HEK293 (cell line): Measurements from ENCODE around the gene NATD1.

Source experiments
- CTCF ChIA-PET: fragments of 350-600 bp; formaldehyde crosslinking; extraction: SDS; loops from one replicate; lab custom pipeline; 2021; ENCODE audit warnings: antibody characterized with exemption; lab: Yijun Ruan, JAX
- POLR2A ChIA-PET: fragments of 300-600 bp; formaldehyde crosslinking; extraction: SDS; loops from one replicate; lab custom pipeline; 2020; ENCODE audit warnings: antibody characterized with exemption, inconsistent platforms; lab: Yijun Ruan, JAX
- H3K27ac ChIP-seq: fragments of 200-500 bp; sonication (Bioruptor generic); 2 replicates; pipeline ENCODE4 v1.5.1; 2014; ENCODE audit warnings: low read depth, low read length, control low read depth, inconsistent platforms; ENCODE audit errors: extremely low read depth
- H3K36me3 ChIP-seq, 2 experiments: fragments of 200-500 bp in 1 of 2; sonication (Bioruptor generic) in 1 of 2; 1 replicate in 1 of 2; 2 replicates in 1 of 2; pipeline ENCODE4 v1.5.1; 2014 to 2017; ENCODE audit warnings: inconsistent platforms in 2 of 2, low read length in 2 of 2; ENCODE audit not compliant: control insufficient read depth in 2 of 2, insufficient read depth in 1 of 2
- H3K4me1 ChIP-seq: fragments of 200-500 bp; sonication (Bioruptor generic); 2 replicates; pipeline ENCODE4 v1.5.1; 2014; ENCODE audit warnings: mild to moderate bottlenecking, low read length, inconsistent platforms; ENCODE audit not compliant: control insufficient read depth, insufficient read depth
- H3K4me3 ChIP-seq: 2 replicates; pipeline ENCODE4 v1.5.1; 2011; ENCODE audit warnings: low read depth, mild to moderate bottlenecking, control low read depth, low read length, moderate library complexity
- H3K9me3 ChIP-seq: fragments of 200-500 bp; sonication (Bioruptor generic); 2 replicates; pipeline ENCODE4 v1.5.1; 2014; ENCODE audit warnings: low read depth, low read length, inconsistent platforms; ENCODE audit not compliant: control insufficient read depth, insufficient read depth
- CTCF ChIP-seq: fragments of 450-650 bp; formaldehyde crosslinking; IDR thresholded peaks from 2 replicates; pipeline ENCODE4 v1.5.1; 2016; ENCODE audit warnings: missing biosample characterization, missing genetic modification characterization
- HOXA7 ChIP-seq: sonication (generic); formaldehyde crosslinking; IDR thresholded peaks from 2 replicates; pipeline ENCODE4 v1.8.1; 2022; ENCODE audit warnings: missing genetic modification reagents, borderline replicate concordance
- HOXC10 ChIP-seq: sonication (generic); formaldehyde crosslinking; IDR thresholded peaks from 2 replicates; pipeline ENCODE4 v1.8.1; 2023; ENCODE audit warnings: mild to moderate bottlenecking, missing genetic modification reagents
- HOXD13 ChIP-seq: sonication (generic); formaldehyde crosslinking; IDR thresholded peaks from 2 replicates; pipeline ENCODE4 v1.8.0; 2022; ENCODE audit warnings: missing genetic modification reagents, borderline replicate concordance
- OSR2 ChIP-seq: fragments of 450-650 bp; formaldehyde crosslinking; IDR thresholded peaks from 2 replicates; pipeline ENCODE4 v1.5.1; 2016; ENCODE audit warnings: missing biosample characterization, missing genetic modification characterization
- REPIN1 ChIP-seq: fragments of 450-650 bp; formaldehyde crosslinking; IDR thresholded peaks from 2 replicates; pipeline ENCODE4 v1.5.1; 2017; ENCODE audit warnings: missing biosample characterization, missing genetic modification characterization, low read depth
- YY2 ChIP-seq: fragments of 450-650 bp; formaldehyde crosslinking; IDR thresholded peaks from 2 replicates; pipeline ENCODE4 v1.5.1; 2016; ENCODE audit warnings: missing biosample characterization, missing genetic modification characterization
- ZBTB21 ChIP-seq: fragments of 450-650 bp; formaldehyde crosslinking; IDR thresholded peaks from 2 replicates; pipeline ENCODE4 v1.5.1; 2017; ENCODE audit warnings: missing biosample characterization, missing genetic modification characterization
- ZBTB8A ChIP-seq: fragments of 450-650 bp; formaldehyde crosslinking; IDR thresholded peaks from 2 replicates; pipeline ENCODE4 v1.5.1; 2016; ENCODE audit warnings: missing biosample characterization, missing genetic modification characterization
- ZEB2 ChIP-seq: fragments of 450-650 bp; formaldehyde crosslinking; IDR thresholded peaks from 2 replicates; pipeline ENCODE4 v1.5.1; 2016; ENCODE audit warnings: missing biosample characterization, missing genetic modification characterization
- ZFP41 ChIP-seq: fragments of 450-650 bp; formaldehyde crosslinking; IDR thresholded peaks from 2 replicates; pipeline ENCODE4 v1.5.1; 2016; ENCODE audit warnings: missing biosample characterization, missing genetic modification characterization, borderline replicate concordance
- ZNF112 ChIP-seq: fragments of 450-650 bp; formaldehyde crosslinking; IDR thresholded peaks from 2 replicates; pipeline ENCODE4 v1.5.0; 2017; ENCODE audit warnings: missing biosample characterization, missing genetic modification characterization
- ZNF169 ChIP-seq: fragments of 450-650 bp; formaldehyde crosslinking; IDR thresholded peaks from 2 replicates; pipeline ENCODE4 v1.5.1; 2016; ENCODE audit warnings: missing biosample characterization, missing genetic modification characterization
- ZNF2 ChIP-seq: fragments of 450-650 bp; formaldehyde crosslinking; IDR thresholded peaks from 2 replicates; pipeline ENCODE4 v1.5.1; 2016; ENCODE audit warnings: missing biosample characterization, missing genetic modification characterization
- ZNF391 ChIP-seq: fragments of 450-650 bp; formaldehyde crosslinking; IDR thresholded peaks from 2 replicates; pipeline ENCODE4 v1.5.1; 2016; ENCODE audit warnings: low read depth, missing biosample characterization, missing genetic modification characterization, borderline replicate concordance
- ZNF416 ChIP-seq: fragments of 450-650 bp; formaldehyde crosslinking; IDR thresholded peaks from 2 replicates; pipeline ENCODE4 v1.5.1; 2016; ENCODE audit warnings: missing biosample characterization, missing genetic modification characterization
- ZNF423 ChIP-seq: fragments of 450-650 bp; formaldehyde crosslinking; IDR thresholded peaks from 2 replicates; pipeline ENCODE4 v1.5.1; 2016; ENCODE audit warnings: missing biosample characterization, missing genetic modification characterization
- ZNF473 ChIP-seq: fragments of 450-650 bp; formaldehyde crosslinking; IDR thresholded peaks from 2 replicates; pipeline ENCODE4 v1.5.1; 2017; ENCODE audit warnings: missing biosample characterization, missing genetic modification characterization
- ZNF513 ChIP-seq: fragments of 450-650 bp; IDR thresholded peaks from 2 replicates; pipeline ENCODE4 v1.5.1; 2018; ENCODE audit warnings: missing biosample characterization, missing genetic modification characterization
- ZNF600 ChIP-seq: fragments of 450-650 bp; formaldehyde crosslinking; IDR thresholded peaks from 2 replicates; pipeline ENCODE4 v1.5.1; 2016; ENCODE audit warnings: missing biosample characterization, missing genetic modification characterization
- ZNF701 ChIP-seq: fragments of 450-650 bp; formaldehyde crosslinking; IDR thresholded peaks from 2 replicates; pipeline ENCODE4 v1.5.1; 2016; ENCODE audit warnings: missing biosample characterization, missing genetic modification characterization
- ZNF747 ChIP-seq: fragments of 450-650 bp; formaldehyde crosslinking; IDR thresholded peaks from 2 replicates; pipeline ENCODE4 v1.5.1; 2016; ENCODE audit warnings: missing biosample characterization, missing genetic modification characterization
- ZSCAN16 ChIP-seq: fragments of 450-650 bp; formaldehyde crosslinking; IDR thresholded peaks from 2 replicates; pipeline ENCODE4 v1.5.1; 2016; ENCODE audit warnings: missing biosample characterization, missing genetic modification characterization
- ZSCAN5A ChIP-seq: fragments of 450-650 bp; formaldehyde crosslinking; IDR thresholded peaks from 2 replicates; pipeline ENCODE4 v1.5.1; 2016; ENCODE audit warnings: missing biosample characterization, missing genetic modification characterization
- TF ChIP-seq, protein P1 (sequence below): fragments of 450-650 bp; formaldehyde crosslinking; IDR thresholded peaks from 2 replicates; pipeline ENCODE4 v1.5.0; 2017; ENCODE audit warnings: missing biosample characterization, missing genetic modification characterization, borderline replicate concordance
- TF ChIP-seq, protein P2 (sequence below): fragments of 450-650 bp; formaldehyde crosslinking; IDR thresholded peaks from 2 replicates; pipeline ENCODE4 v1.5.1; 2016; ENCODE audit warnings: missing biosample characterization, missing genetic modification characterization

The NATD1 gene

DNA sequence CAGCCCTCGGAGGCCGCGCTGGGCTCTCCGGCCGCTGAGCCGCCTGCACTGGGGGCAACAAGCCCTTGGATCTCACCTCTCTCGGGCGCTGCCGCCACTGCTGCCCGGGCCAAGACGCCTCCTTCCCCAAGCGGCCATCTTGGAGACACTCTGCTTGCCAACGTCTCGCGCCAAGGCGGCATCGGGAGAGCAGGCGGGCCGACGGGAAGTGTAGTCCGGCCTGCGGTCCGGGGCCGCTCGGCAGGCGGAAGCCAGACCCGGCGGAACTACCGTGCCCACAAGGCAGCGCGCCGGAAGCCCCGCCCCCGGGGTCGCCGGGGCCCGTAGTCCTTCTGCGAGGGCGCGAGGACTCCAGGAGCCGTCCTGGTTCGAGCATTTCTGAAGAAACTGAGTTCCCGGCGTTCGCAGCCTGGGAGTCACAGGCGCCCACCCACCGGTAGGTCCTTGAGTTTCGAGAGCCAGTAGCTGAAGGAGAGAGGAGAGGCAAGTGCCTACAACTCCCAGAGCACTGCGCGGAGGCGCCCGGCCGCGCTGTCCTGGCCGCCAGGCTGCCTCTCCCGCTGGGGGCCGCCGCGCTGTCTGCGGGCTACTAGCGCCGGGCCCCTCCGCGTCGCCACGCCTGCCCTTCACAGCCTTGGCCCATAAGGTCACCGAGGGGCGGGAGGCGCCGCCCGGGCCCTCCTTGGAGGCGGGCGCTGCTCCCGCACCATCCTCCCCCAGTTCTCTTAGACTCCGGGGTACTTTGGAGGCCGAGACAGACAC, 39.0 kb downstream of the NATD1 start, which contains the start of gene TMEM11 (continued):
- TF ChIP-seq ZSCAN5A (tag by site-specific recombination) (no peak), ZNF600 (tag by site-specific recombination) (0 out of 2 replicates have a peak, but pooled peaks have one; percentile 50), ZNF747 (tag by site-specific recombination) (no peak), OSR2 (0 out of 2 replicates have a peak, but pooled peaks have one; percentile 42), ZNF473 (tag by site-specific recombination) (no peak), ZNF169 (tag by site-specific recombination) (no peak), ZSCAN16 (tag by site-specific recombination) (no peak), CTCF (tag by site-specific recombination) (no peak; the same call in 1 of the 2 replicates), ZBTB21 (tag by site-specific recombination) (no peak)
- TF ChIP-seq, protein P1, sequence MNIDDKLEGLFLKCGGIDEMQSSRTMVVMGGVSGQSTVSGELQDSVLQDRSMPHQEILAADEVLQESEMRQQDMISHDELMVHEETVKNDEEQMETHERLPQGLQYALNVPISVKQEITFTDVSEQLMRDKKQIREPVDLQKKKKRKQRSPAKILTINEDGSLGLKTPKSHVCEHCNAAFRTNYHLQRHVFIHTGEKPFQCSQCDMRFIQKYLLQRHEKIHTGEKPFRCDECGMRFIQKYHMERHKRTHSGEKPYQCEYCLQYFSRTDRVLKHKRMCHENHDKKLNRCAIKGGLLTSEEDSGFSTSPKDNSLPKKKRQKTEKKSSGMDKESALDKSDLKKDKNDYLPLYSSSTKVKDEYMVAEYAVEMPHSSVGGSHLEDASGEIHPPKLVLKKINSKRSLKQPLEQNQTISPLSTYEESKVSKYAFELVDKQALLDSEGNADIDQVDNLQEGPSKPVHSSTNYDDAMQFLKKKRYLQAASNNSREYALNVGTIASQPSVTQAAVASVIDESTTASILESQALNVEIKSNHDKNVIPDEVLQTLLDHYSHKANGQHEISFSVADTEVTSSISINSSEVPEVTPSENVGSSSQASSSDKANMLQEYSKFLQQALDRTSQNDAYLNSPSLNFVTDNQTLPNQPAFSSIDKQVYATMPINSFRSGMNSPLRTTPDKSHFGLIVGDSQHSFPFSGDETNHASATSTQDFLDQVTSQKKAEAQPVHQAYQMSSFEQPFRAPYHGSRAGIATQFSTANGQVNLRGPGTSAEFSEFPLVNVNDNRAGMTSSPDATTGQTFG (tag by site-specific recombination): no peak
- TF ChIP-seq, protein P2, sequence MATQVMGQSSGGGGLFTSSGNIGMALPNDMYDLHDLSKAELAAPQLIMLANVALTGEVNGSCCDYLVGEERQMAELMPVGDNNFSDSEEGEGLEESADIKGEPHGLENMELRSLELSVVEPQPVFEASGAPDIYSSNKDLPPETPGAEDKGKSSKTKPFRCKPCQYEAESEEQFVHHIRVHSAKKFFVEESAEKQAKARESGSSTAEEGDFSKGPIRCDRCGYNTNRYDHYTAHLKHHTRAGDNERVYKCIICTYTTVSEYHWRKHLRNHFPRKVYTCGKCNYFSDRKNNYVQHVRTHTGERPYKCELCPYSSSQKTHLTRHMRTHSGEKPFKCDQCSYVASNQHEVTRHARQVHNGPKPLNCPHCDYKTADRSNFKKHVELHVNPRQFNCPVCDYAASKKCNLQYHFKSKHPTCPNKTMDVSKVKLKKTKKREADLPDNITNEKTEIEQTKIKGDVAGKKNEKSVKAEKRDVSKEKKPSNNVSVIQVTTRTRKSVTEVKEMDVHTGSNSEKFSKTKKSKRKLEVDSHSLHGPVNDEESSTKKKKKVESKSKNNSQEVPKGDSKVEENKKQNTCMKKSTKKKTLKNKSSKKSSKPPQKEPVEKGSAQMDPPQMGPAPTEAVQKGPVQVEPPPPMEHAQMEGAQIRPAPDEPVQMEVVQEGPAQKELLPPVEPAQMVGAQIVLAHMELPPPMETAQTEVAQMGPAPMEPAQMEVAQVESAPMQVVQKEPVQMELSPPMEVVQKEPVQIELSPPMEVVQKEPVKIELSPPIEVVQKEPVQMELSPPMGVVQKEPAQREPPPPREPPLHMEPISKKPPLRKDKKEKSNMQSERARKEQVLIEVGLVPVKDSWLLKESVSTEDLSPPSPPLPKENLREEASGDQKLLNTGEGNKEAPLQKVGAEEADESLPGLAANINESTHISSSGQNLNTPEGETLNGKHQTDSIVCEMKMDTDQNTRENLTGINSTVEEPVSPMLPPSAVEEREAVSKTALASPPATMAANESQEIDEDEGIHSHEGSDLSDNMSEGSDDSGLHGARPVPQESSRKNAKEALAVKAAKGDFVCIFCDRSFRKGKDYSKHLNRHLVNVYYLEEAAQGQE (tag by site-specific recombination): no peak

DNA sequence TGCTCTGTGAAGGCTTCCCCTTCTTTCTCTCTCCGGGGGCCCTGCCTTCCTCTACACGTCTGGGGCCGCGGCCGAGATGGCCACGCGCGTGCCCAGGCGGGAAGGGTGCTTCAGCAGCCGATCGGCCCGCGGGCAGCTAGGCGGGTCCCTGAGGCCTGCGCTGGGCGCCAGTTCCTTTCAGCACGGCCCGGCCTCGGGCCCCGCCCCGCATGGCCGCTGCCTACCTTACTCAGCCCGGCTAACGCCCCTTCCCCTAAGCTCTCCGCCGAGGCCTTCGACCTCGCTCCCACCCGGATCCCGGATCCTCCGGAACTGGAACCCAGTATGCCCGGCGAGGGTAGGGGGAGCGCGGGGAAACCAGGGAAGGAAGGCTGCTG, 39.6 kb downstream of the NATD1 start:
- H3K36me3 ChIP-seq: peaks cover 9 to 41% of the 10 kb centered on the region in 2 experiments
- no peaks in the 10 kb centered on the region for H3K9me3 ChIP-seq
- peaks cover 9% of the 10 kb centered on the region for H3K4me1 ChIP-seq
- CTCF ChIA-PET: interaction anchor here (0.6 to 1.8 kb wide), 6 partner anchors 26 to 415 kb away, joined by 3 to 8 read pairs (median 4); partner anchors contain the start of gene DHRS7B
- H3K27ac ChIP-seq: peak overlapping the region; percentile 98
- H3K4me3 ChIP-seq: peak overlapping the region; percentile 94
- POLR2A ChIA-PET: interaction anchor here (0.6 to 1.6 kb wide), 7 partner anchors 10 to 170 kb away, joined by 3 to 8 read pairs (median 4); partner anchors contain the start of gene USP22
- 0 out of 2 replicates have a peak, but pooled peaks have one; percentile 43 for TF ChIP-seq ZNF391
- peak; percentile 91; the same call in 1 of the 2 replicates for TF ChIP-seq ZBTB8A
- no peak for TF ChIP-seq ZNF513 (tag by site-specific recombination)
- peak; percentile 67; the same call in 1 of the 2 replicates for TF ChIP-seq ZNF2 (tag by site-specific recombination)
- no peak; the same call in 1 of the 2 replicates for TF ChIP-seq HOXA7 (CRISPR knock-in tag)
- TF ChIP-seq YY2: no peak
- no peak for TF ChIP-seq ZNF416
- no peak for TF ChIP-seq ZNF701 (tag by site-specific recombination)
- no peak for TF ChIP-seq ZFP41
- TF ChIP-seq ZNF112: no peak
- no peak for TF ChIP-seq ZNF423 (tag by site-specific recombination)
- no peak for TF ChIP-seq REPIN1
- 0 out of 2 replicates have a peak, but pooled peaks have one; percentile 43 for TF ChIP-seq HOXC10 (CRISPR knock-in tag)
- peak; percentile 80; the same call in 1 of the 2 replicates for TF ChIP-seq HOXD13 (CRISPR knock-in tag)
- TF ChIP-seq ZEB2: 0 out of 2 replicates have a peak, but pooled peaks have one; percentile 15
